ENCODE measurements around the gene TBXA2R.

The TBXA2R gene

GRCh38 chr19:3606690-3607289, at the start of gene TBXA2R:
Gene TBXA2R, minus strand, starts transcription at chr19:3606875. Its CDS starts 6,241 bp downstream, at chr19:3600634.
- H3K4me3 ChIP-seq (ENCODE audit: low read depth in 1 of 2, low read length in 2 of 2) = peak within 1 kb of the TSS; percentile 40 to 55

DNA sequence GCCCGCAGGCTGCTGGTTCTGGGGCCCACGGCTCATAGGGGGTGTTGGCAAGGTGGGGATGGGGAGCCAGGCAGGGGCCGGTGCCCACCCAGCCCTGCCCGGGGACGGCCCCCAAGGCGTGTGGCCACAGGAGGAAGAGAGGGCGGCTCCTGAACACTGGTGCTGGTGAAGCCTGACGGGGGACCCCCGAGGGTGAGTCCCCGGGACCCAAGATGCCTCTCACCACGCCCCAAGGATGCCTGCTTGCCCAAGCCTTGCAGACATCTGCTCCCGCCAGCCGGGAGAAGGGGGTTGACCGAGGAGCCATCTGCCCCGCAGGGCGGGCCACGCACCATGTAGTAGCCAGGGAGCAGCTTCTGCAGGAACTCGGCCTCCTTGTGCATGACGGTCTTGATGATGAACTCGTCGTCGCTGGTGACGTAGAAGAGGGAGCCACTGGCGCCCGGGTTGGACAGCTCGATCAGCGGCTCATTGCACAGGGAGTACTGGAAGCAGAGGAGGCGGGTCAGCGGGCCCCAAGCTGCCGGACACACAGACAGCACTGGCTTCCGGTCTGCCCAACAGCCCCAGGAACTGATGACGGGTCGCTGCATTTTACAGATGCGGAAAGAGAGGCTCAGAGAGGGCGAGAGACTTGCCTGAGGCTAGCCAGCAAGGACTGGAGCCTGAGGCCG, 49.5 kb upstream of the TBXA2R start:
- Histone ChIP-seq H3K27me3 (ENCODE audit: control insufficient read depth in 1 of 2, insufficient read depth in 2 of 2, low read length in 2 of 2) (no peaks in the 10 kb centered on the region), H3K4me1 (ENCODE audit: control insufficient read depth in 1 of 2, insufficient read depth in 2 of 2, low read length in 2 of 2) (no peaks in the 10 kb centered on the region), H3K9ac (ENCODE audit: low read depth in 1 of 2, low read length in 2 of 2) (no peak overlapping the region), H3K4me3 (ENCODE audit: low read depth in 1 of 2, low read length in 2 of 2) (no peak overlapping the region), H3K9me3 (ENCODE audit: control insufficient read depth in 1 of 2, low read length in 2 of 2) (no peaks in the 10 kb centered on the region), H3K36me3 (ENCODE audit: control insufficient read depth in 1 of 2, insufficient read depth in 2 of 2, low read length in 2 of 2) (peaks cover 15 to 61% of the 10 kb centered on the region in 2 donors), H3K27ac (ENCODE audit: low read depth, low read length) (no peak overlapping the region)

More at GRCh38 chr19:3606690-3607289, at the start of gene TBXA2R:
- H3K27me3 ChIP-seq (ENCODE audit: control insufficient read depth in 1 of 2, insufficient read depth in 2 of 2, low read length in 2 of 2) = no peaks in the 10 kb centered on the region
- H3K36me3 ChIP-seq (ENCODE audit: control insufficient read depth in 1 of 2, insufficient read depth in 2 of 2, low read length in 2 of 2) = peaks cover 0 to 13% of the 10 kb centered on the region in 2 donors
- H3K4me1 ChIP-seq (ENCODE audit: control insufficient read depth in 1 of 2, insufficient read depth in 2 of 2, low read length in 2 of 2) = peaks cover 13 to 24% of the 10 kb centered on the region in 2 donors
- peak within 1 kb of the TSS; percentile 50 for H3K27ac ChIP-seq (ENCODE audit: low read depth, low read length)
- H3K9me3 ChIP-seq (ENCODE audit: control insufficient read depth in 1 of 2, low read length in 2 of 2) = no peaks in the 10 kb centered on the region
- H3K9ac ChIP-seq (ENCODE audit: low read depth in 1 of 2, low read length in 2 of 2) = peak within 1 kb of the TSS; percentile 25 to 39

DNA sequence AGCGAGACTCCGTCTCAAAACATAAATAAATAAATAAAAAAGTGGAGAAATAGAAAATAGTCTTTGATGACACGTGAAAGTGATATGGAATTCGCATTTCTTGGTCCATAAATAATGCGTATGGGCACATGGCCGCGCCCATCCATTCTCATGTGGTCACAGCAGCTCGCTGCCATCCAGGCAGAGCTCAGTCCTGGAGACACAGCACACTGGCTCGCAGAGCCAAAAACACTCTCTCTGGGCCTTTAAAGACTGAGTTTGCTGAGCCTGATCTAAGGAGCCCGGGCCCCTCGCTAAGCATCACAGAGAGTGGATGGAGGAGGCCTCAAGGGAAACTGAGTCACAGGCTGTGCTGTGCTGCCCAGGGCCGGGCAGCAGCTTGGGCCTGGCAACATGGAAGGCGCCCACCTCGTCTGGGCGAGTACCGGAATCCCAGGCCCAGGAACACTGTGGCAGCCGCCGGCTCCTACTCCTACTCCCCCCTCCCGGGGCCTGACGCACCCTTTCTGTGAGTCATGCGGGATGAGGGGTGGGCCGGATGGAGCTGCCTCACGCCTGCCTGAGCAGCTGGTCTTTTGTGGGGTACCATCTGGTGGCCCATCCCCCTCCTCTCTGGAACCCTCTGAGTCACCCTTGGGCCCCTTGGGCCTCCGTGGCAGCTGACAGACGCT, 48.9 kb upstream of the TBXA2R start:
- Histone ChIP-seq H3K27ac (ENCODE audit: low read depth, low read length) (no peak overlapping the region), H3K9ac (ENCODE audit: low read depth in 1 of 2, low read length in 2 of 2) (no peak overlapping the region)

GRCh38 chr19:3653865-3654513, 47.3 kb upstream of the TBXA2R start:
- no peaks in the 10 kb centered on the region for H3K4me1 ChIP-seq (ENCODE audit: control insufficient read depth in 1 of 2, insufficient read depth in 2 of 2, low read length in 2 of 2)
- no peak overlapping the region for H3K27ac ChIP-seq (ENCODE audit: low read depth, low read length)
- H3K27me3 ChIP-seq (ENCODE audit: control insufficient read depth in 1 of 2, insufficient read depth in 2 of 2, low read length in 2 of 2) = no peaks in the 10 kb centered on the region
- no peak overlapping the region for H3K9ac ChIP-seq (ENCODE audit: low read depth in 1 of 2, low read length in 2 of 2)
- no peak overlapping the region for H3K4me3 ChIP-seq (ENCODE audit: low read depth in 1 of 2, low read length in 2 of 2)
- H3K9me3 ChIP-seq (ENCODE audit: control insufficient read depth in 1 of 2, low read length in 2 of 2) = no peaks in the 10 kb centered on the region
- H3K36me3 ChIP-seq (ENCODE audit: control insufficient read depth in 1 of 2, insufficient read depth in 2 of 2, low read length in 2 of 2) = peaks cover 15 to 61% of the 10 kb centered on the region in 2 donors

More for the DNA sequence above, 48.9 kb upstream of the TBXA2R start:
- H3K9me3 ChIP-seq (ENCODE audit: control insufficient read depth in 1 of 2, low read length in 2 of 2) = no peaks in the 10 kb centered on the region
- no peaks in the 10 kb centered on the region for H3K4me1 ChIP-seq (ENCODE audit: control insufficient read depth in 1 of 2, insufficient read depth in 2 of 2, low read length in 2 of 2)
- H3K27me3 ChIP-seq (ENCODE audit: control insufficient read depth in 1 of 2, insufficient read depth in 2 of 2, low read length in 2 of 2) = no peaks in the 10 kb centered on the region
- no peak overlapping the region for H3K4me3 ChIP-seq (ENCODE audit: low read depth in 1 of 2, low read length in 2 of 2)
- peaks cover 15 to 60% of the 10 kb centered on the region in 2 donors for H3K36me3 ChIP-seq (ENCODE audit: control insufficient read depth in 1 of 2, insufficient read depth in 2 of 2, low read length in 2 of 2)

DNA sequence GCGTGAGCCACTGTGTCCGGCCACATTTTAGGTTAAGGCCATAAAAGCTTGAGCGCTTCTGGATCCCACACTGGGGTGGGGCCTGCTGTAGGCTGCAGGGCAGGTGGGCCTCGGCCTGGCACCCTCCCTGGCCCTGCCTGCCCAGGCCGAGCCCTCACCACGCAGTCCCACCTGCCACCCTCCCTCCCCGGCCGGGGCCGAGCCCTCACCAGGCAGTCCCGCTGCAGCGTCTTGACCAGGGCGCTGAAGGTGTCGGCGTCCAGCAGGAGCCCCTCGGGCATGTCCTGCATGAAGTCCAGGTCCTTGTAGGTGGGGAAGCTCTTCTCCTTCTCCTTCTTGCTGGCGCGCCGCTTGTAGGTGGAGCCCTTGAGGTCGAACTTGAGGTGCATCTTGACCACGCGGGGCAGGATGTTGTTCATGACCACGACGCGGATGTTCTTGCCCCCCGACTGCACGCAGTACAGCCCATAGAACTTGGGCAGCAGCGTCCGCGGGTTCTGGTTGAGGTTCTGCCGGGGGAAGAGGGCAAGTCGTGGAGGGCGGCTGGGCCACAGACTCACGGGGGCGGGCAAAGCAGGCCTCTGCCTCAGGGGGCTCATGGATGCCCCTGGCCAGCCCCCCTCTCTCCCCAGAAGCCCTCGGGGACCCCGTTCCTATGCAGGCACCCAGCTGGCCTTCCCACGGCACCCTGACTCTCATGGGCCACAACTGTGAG, 46.6 kb upstream of the TBXA2R start:
- Histone ChIP-seq H3K27me3 (ENCODE audit: control insufficient read depth in 1 of 2, insufficient read depth in 2 of 2, low read length in 2 of 2) (no peaks in the 10 kb centered on the region), H3K36me3 (ENCODE audit: control insufficient read depth in 1 of 2, insufficient read depth in 2 of 2, low read length in 2 of 2) (peaks cover 15 to 53% of the 10 kb centered on the region in 2 donors), H3K4me3 (ENCODE audit: low read depth in 1 of 2, low read length in 2 of 2) (no peak overlapping the region), H3K27ac (ENCODE audit: low read depth, low read length) (no peak overlapping the region), H3K9me3 (ENCODE audit: control insufficient read depth in 1 of 2, low read length in 2 of 2) (no peaks in the 10 kb centered on the region), H3K9ac (ENCODE audit: low read depth in 1 of 2, low read length in 2 of 2) (no peak overlapping the region), H3K4me1 (ENCODE audit: control insufficient read depth in 1 of 2, insufficient read depth in 2 of 2, low read length in 2 of 2) (no peaks in the 10 kb centered on the region)

- Histone ChIP-seq H3K36me3 (ENCODE audit: control insufficient read depth in 1 of 2, insufficient read depth in 2 of 2, low read length in 2 of 2) (peaks cover 15 to 45% of the 10 kb centered on the region in 2 donors), H3K4me1 (ENCODE audit: control insufficient read depth in 1 of 2, insufficient read depth in 2 of 2, low read length in 2 of 2) (no peaks in the 10 kb centered on the region), H3K27me3 (ENCODE audit: control insufficient read depth in 1 of 2, insufficient read depth in 2 of 2, low read length in 2 of 2) (no peaks in the 10 kb centered on the region), H3K9me3 (ENCODE audit: control insufficient read depth in 1 of 2, low read length in 2 of 2) (no peaks in the 10 kb centered on the region), H3K27ac (ENCODE audit: low read depth, low read length) (no peak overlapping the region), H3K9ac (ENCODE audit: low read depth in 1 of 2, low read length in 2 of 2) (no peak overlapping the region), H3K4me3 (ENCODE audit: low read depth in 1 of 2, low read length in 2 of 2) (no peak overlapping the region)
Measured at GRCh38 chr19:3652422-3652821, 45.7 kb upstream of the TBXA2R start.

DNA sequence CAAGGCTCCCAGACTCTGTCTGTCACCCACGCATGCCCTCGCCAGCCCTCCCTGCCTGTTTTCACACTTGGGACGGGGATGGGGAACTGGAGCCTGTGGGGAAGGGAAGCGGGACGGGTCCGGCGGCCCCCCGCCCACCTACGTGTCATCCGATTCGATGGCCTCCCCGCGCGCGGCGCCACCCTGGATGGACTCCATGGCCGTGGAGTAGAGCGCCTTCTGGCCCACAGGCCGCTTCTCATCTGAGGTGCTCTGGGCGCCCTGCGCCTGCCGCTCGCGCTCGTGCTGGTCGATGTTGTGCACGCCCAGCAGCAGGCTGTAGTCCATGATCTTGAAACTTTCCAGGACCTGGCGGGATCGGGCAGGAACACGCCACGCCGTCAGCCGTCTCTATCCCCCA, 45.0 kb upstream of the TBXA2R start:
- H3K9ac ChIP-seq (ENCODE audit: low read depth in 1 of 2, low read length in 2 of 2) = no peak overlapping the region

DNA sequence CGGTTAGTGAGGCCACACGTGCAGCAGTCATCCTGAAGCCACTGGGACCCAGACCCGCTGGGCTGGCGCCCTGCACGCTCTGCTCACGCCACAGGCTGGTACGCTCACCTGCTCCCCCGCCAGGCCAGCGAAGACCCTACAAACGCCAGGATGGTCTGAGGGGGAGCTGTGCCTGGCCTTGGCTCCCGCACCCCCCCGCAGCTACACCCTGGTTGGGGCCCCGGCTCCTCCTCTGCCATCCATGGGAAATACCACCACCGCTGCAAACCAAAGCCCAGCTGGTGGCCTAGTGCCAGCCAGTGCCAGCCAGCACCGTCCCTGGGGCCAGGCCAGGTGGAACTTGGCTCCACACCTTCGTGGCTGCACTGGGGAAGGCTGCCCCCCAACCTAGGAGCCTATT, 43.2 kb upstream of the TBXA2R start:
- no peak overlapping the region for H3K9ac ChIP-seq (ENCODE audit: low read depth in 1 of 2, low read length in 2 of 2)
- no peak overlapping the region for H3K27ac ChIP-seq (ENCODE audit: low read depth, low read length)

More for the DNA sequence above, 45.0 kb upstream of the TBXA2R start:
- Histone ChIP-seq H3K27ac (ENCODE audit: low read depth, low read length) (no peak overlapping the region), H3K27me3 (ENCODE audit: control insufficient read depth in 1 of 2, insufficient read depth in 2 of 2, low read length in 2 of 2) (no peaks in the 10 kb centered on the region), H3K4me1 (ENCODE audit: control insufficient read depth in 1 of 2, insufficient read depth in 2 of 2, low read length in 2 of 2) (no peaks in the 10 kb centered on the region), H3K36me3 (ENCODE audit: control insufficient read depth in 1 of 2, insufficient read depth in 2 of 2, low read length in 2 of 2) (peaks cover 10 to 39% of the 10 kb centered on the region in 2 donors), H3K4me3 (ENCODE audit: low read depth in 1 of 2, low read length in 2 of 2) (no peak overlapping the region), H3K9me3 (ENCODE audit: control insufficient read depth in 1 of 2, low read length in 2 of 2) (no peaks in the 10 kb centered on the region)

DNA sequence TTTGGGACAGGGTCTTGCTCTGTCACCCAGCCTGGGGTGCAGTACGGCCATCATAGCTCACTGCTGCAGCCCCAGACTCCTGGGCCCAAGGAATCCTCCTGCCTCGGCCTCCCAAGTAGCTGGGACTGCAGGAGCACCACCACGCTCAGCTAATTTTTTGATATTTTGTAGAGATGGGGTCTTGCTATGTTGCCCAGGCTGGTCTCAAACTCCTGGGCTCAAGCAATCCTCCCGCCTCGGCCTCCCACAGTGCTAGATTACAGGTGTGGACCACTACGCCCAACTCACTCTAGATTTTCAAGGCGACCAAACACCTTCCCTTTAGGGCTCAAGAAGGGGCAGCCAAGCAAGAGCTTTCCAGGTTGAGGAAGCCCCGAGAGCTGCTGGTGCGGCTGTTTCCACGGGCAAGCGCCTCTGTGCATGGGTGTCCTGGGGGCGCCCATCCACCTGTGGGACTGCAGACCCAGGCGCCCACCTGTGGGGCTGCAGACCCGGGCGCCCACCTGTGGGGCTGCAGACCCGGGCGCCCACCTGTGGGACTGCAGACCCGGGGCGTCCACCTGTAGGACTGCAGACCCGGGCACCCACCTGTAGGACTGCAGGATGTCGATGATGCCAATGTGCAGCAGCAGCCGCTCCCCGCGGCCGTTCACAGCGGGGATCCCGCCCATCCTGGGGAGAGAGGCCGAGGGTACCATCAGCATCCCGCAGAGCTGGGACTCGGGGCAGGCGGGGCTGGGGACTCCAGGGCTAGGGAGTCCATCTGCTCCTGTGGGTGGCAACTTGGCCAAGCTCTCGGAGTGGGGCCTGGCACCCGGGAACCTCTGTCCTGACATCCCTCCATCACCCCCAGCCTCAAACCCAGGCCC, 41.6 kb upstream of the TBXA2R start:
- Histone ChIP-seq H3K9me3 (ENCODE audit: control insufficient read depth in 1 of 2, low read length in 2 of 2) (no peaks in the 10 kb centered on the region), H3K27me3 (ENCODE audit: control insufficient read depth in 1 of 2, insufficient read depth in 2 of 2, low read length in 2 of 2) (no peaks in the 10 kb centered on the region), H3K4me3 (ENCODE audit: low read depth in 1 of 2, low read length in 2 of 2) (no peak overlapping the region), H3K4me1 (ENCODE audit: control insufficient read depth in 1 of 2, insufficient read depth in 2 of 2, low read length in 2 of 2) (no peaks in the 10 kb centered on the region), H3K36me3 (ENCODE audit: control insufficient read depth in 1 of 2, insufficient read depth in 2 of 2, low read length in 2 of 2) (peaks cover 10 to 40% of the 10 kb centered on the region in 2 donors), H3K9ac (ENCODE audit: low read depth in 1 of 2, low read length in 2 of 2) (no peak overlapping the region), H3K27ac (ENCODE audit: low read depth, low read length) (no peak overlapping the region)

More for the DNA sequence above, 43.2 kb upstream of the TBXA2R start:
- Histone ChIP-seq H3K36me3 (ENCODE audit: control insufficient read depth in 1 of 2, insufficient read depth in 2 of 2, low read length in 2 of 2) (peaks cover 10 to 45% of the 10 kb centered on the region in 2 donors), H3K27me3 (ENCODE audit: control insufficient read depth in 1 of 2, insufficient read depth in 2 of 2, low read length in 2 of 2) (no peaks in the 10 kb centered on the region), H3K9me3 (ENCODE audit: control insufficient read depth in 1 of 2, low read length in 2 of 2) (no peaks in the 10 kb centered on the region), H3K4me1 (ENCODE audit: control insufficient read depth in 1 of 2, insufficient read depth in 2 of 2, low read length in 2 of 2) (no peaks in the 10 kb centered on the region), H3K4me3 (ENCODE audit: low read depth in 1 of 2, low read length in 2 of 2) (no peak overlapping the region)
